ENCODE measurements around the gene CDH5.
"Not testable (repeated sequence)": the region's sequence is repeated elsewhere in the genome, so short reads cannot be mapped to it uniquely, and the experiment has no call there.

The CDH5 gene

GRCh38 chr16:66440970-66441369 lies 74.5 kb downstream of the CDH5 start:
- DNase-seq = no peak

GRCh38 chr16:66441586-66442375 lies 75.3 kb downstream of the CDH5 start:
- DNase-seq = no peak

GRCh38 chr16:66442502-66443268 lies 76.2 kb downstream of the CDH5 start:
- DNase-seq = no peak

- DNase-seq = no peak
Observed at GRCh38 chr16:66443269-66443652, 76.8 kb downstream of the CDH5 start.

- no peak for DNase-seq
Observed at GRCh38 chr16:66444049-66444481, 77.6 kb downstream of the CDH5 start.

GRCh38 chr16:66446737-66447136 lies 80.2 kb downstream of the CDH5 start:
- DNase-seq = no peak

- DNase-seq = no peak
Observed at GRCh38 chr16:66447491-66447890, 81.0 kb downstream of the CDH5 start.

- no peak for DNase-seq
Observed at GRCh38 chr16:66451548-66451947, 85.1 kb downstream of the CDH5 start.

GRCh38 chr16:66453230-66453629 lies 86.7 kb downstream of the CDH5 start:
- not testable (repeated sequence) for DNase-seq
